BJ (cell line): ENCODE results near the gene PSMD4. TPM values are rescaled to one million over a fixed set of nuclear protein-coding genes. Genes with fewer than 3 reads are reported as not detected.

Experiments used
- CTCF ChIA-PET: fragments of 350-600 bp; formaldehyde crosslinking; extraction: SDS; loops from one replicate; lab custom pipeline; 2021; ENCODE audit warnings: antibody characterized with exemption, inconsistent platforms; lab: Yijun Ruan, JAX
- POLR2A ChIA-PET: fragments of 300-600 bp; sonication (Branson Sonifier 250); formaldehyde crosslinking; extraction: SDS; loops from one replicate; lab custom pipeline; 2021; ENCODE audit warnings: antibody characterized with exemption; lab: Charles Lee
- DNase-seq: peaks from one replicate; pipeline ENCODE4 v3.0.0-alpha.2; 2011; ENCODE audit warnings: low read depth
- H3K27me3 ChIP-seq: 2 replicates; pipeline ENCODE4 v1.6.0; 2011; ENCODE audit warnings: low read length; ENCODE audit not compliant: control insufficient read depth, insufficient read depth
- H3K36me3 ChIP-seq: 2 replicates; pipeline ENCODE4 v1.5.1; 2011; ENCODE audit warnings: low read length; ENCODE audit not compliant: control insufficient read depth, insufficient read depth
- H3K4me3 ChIP-seq: 2 replicates; pipeline ENCODE4 v1.5.1; 2011; ENCODE audit warnings: low read depth, mild to moderate bottlenecking, control low read depth, low read length
- CTCF ChIP-seq: IDR thresholded peaks from 2 replicates; pipeline ENCODE4 v1.5.1; 2011; ENCODE audit warnings: low read depth, mild to moderate bottlenecking, control low read depth, inconsistent platforms, low read length, moderate library complexity; ENCODE audit not compliant: insufficient read depth
- polyA plus RNA-seq: library from polyadenylated mRNA; depleted of rRNA; stranded (reverse); fragments of >200 nt; gene quantifications from 2 replicates; pipeline ENCODE4 v1.2.3, GENCODE V29; 2011; rRNA removed
- small RNA-seq: library from RNA; depleted of rRNA; stranded (forward); fragments of <200 nt; gene quantifications from one replicate; pipeline ENCODE3, GENCODE V24; 2012; ENCODE audit warnings: low replicate concordance, low read depth; ENCODE audit not compliant: insufficient read length

The PSMD4 gene
- polyA plus RNA-seq, 1 experiment, result 255 TPM

DNA sequence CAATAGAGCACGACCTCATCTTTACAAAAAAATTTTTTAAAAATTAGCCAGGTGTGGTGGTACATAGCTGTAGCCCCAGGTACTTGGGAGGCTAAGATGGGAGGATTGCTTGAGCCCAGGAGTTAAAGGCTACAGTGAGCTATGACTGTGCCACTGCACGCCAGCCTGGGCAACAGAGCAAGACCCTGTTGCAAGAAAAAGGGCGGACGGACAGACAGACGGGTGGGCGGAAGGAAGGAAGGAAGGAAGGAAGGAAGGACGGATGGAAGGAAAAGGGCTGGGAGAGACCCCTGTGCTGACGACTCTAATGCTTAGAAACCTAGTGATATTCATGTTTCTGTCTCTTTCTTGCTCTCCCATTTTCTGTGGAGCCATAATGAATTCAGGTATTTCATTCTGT lies 58.3 kb downstream of the PSMD4 start:
- no peak for DNase-seq
- Histone ChIP-seq H3K27me3 (no peaks in the 10 kb centered on the region), H3K4me3 (no peak overlapping the region), H3K36me3 (peaks cover 14% of the 10 kb centered on the region)
- TF ChIP-seq CTCF, result no peak
- ChIA-PET POLR2A (no interaction called here), CTCF (interaction anchor here (0.6 to 5.9 kb wide), 5 partner anchors 12 to 422 kb away, joined by 3 to 44 read pairs (median 6); no protein-coding TSS in a partner anchor)

GRCh38 chr1:151313501-151313900 lies 59.0 kb downstream of the PSMD4 start:
- DNase-seq, result no peak
- no peaks in the 10 kb centered on the region for H3K27me3 ChIP-seq
- ChIA-PET CTCF (interaction anchor here (0.8 to 5.9 kb wide), 6 partner anchors 11 to 125 kb away, joined by 3 to 44 read pairs (median 5); no protein-coding TSS in a partner anchor), POLR2A (interaction anchor here (0.7 kb wide), 1 partner anchor 14 kb away, joined by 3 read pairs; the partner anchor contains the start of gene PI4KB)
- H3K4me3 ChIP-seq, result no peak overlapping the region
- TF ChIP-seq CTCF, result no peak
- peaks cover 10% of the 10 kb centered on the region for H3K36me3 ChIP-seq

- no peaks in the 10 kb centered on the region for H3K27me3 ChIP-seq
- peak; percentile 54 for DNase-seq
- no peak for TF ChIP-seq CTCF
- ChIA-PET CTCF (interaction anchor here (0.8 to 5.9 kb wide), 7 partner anchors 11 to 124 kb away, joined by 3 to 44 read pairs (median 4); no protein-coding TSS in a partner anchor), POLR2A (interaction anchor here (0.6 to 0.7 kb wide), 2 partner anchors 12 to 13 kb away, joined by 3 read pairs; partner anchors contain the start of gene PI4KB)
- no peak overlapping the region for H3K4me3 ChIP-seq
- peaks cover 10% of the 10 kb centered on the region for H3K36me3 ChIP-seq
Observed at GRCh38 chr1:151314137-151314875, 59.8 kb downstream of the PSMD4 start.

DNA sequence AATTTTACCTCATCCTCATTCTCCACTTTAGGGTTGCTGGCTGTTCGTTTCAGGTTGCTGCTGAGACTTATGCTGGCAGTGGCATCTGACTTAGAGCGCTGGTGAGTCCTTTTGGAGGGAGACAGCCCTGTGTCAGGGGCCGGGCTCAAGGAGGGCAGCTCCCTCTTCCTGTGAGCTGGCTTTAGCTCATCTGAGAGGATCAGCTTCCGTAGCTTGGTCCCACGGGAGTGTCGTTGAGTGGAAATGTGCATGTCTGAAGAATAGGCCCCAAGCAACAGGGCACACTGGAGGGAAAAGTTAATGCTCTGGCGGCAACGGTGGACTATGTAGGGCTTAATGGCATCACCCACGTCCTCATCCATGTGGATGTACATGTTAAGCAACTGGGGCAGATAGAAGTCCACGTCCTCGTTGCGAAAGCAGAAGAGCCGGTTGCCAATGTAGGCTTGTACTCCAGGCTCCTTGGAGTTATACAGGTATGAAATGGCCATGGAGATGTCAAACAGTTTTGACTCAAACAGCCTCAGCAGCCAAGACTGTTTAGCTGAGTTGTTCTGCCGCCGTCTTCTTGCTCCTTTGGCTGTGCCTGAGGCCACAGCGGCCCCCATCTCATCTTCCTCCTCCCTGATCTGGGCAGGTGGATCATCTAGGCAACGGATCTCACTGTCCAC lies 61.2 kb downstream of the PSMD4 start:
- CTCF ChIA-PET, result interaction anchor here (1.7 kb wide), 1 partner anchor 257 kb away, joined by 3 read pairs; the partner anchor contains the start of gene CDC42SE1
- H3K4me3 ChIP-seq, result no peak overlapping the region
- DNase-seq, result no peak
- H3K27me3 ChIP-seq, result no peaks in the 10 kb centered on the region
- no peak for TF ChIP-seq CTCF
- POLR2A ChIA-PET, result no interaction called here
- peaks cover 15% of the 10 kb centered on the region for H3K36me3 ChIP-seq

Small RNAs within 50 kb of the gene (small RNA-seq; reads per million reads assigned to genes)
- not detected for gene RN7SL444P

Other genes with a start within 250 kb of the PSMD4 start
- gene MINDY1, start 247.8 kb upstream of the PSMD4 start, polyA plus RNA-seq, result 9.7 and 13.0 TPM in 2 replicates
- 16.2 and 17.0 TPM in 2 replicates for gene PRUNE1, start 246.3 kb upstream of the PSMD4 start, polyA plus RNA-seq
- 0.18 and 0.31 TPM in 2 replicates for gene BNIPL, start 218.1 kb upstream of the PSMD4 start, polyA plus RNA-seq
- gene C1orf56, start 207.0 kb upstream of the PSMD4 start, polyA plus RNA-seq, result 1.6 and 2.0 TPM in 2 replicates
- 59.3 and 60.4 TPM in 2 replicates for gene CDC42SE1, start 195.1 kb upstream of the PSMD4 start, polyA plus RNA-seq
- gene MLLT11, start 194.3 kb upstream of the PSMD4 start, polyA plus RNA-seq, result 4.1 and 6.5 TPM in 2 replicates
- gene GABPB2, start 184.0 kb upstream of the PSMD4 start, polyA plus RNA-seq, result 16.2 and 16.7 TPM in 2 replicates
- gene SEMA6C, start 108.1 kb upstream of the PSMD4 start, polyA plus RNA-seq, result 1.5 and 1.8 TPM in 2 replicates
- gene TNFAIP8L2, start 98.1 kb upstream of the PSMD4 start, polyA plus RNA-seq, result not detected in 2 replicates
- gene LYSMD1, start 88.8 kb upstream of the PSMD4 start, polyA plus RNA-seq, result 8.5 and 10.2 TPM in 2 replicates
- gene SCNM1, start 88.6 kb upstream of the PSMD4 start, polyA plus RNA-seq, result 27.4 and 29.7 TPM in 2 replicates
- gene TMOD4, start 78.8 kb upstream of the PSMD4 start, polyA plus RNA-seq, result 0.16 and 0.18 TPM in 2 replicates
- gene VPS72, start 64.5 kb upstream of the PSMD4 start, polyA plus RNA-seq, result 60.4 and 71.0 TPM in 2 replicates
- 138 and 171 TPM in 2 replicates for gene PIP5K1A, start 56.2 kb upstream of the PSMD4 start, polyA plus RNA-seq
- gene ZNF687, start 27.6 kb downstream of the PSMD4 start, polyA plus RNA-seq, result 12.5 and 19.8 TPM in 2 replicates
- 71.5 and 98.2 TPM in 2 replicates for gene PI4KB, start 72.7 kb downstream of the PSMD4 start, polyA plus RNA-seq
- 25.5 and 29.9 TPM in 2 replicates for gene RFX5, start 92.5 kb downstream of the PSMD4 start, polyA plus RNA-seq
- 27.9 and 47.9 TPM in 2 replicates for gene SELENBP1, start 118.0 kb downstream of the PSMD4 start, polyA plus RNA-seq
- 467 and 468 TPM in 2 replicates for gene PSMB4, start 144.8 kb downstream of the PSMD4 start, polyA plus RNA-seq
- 37.1 and 39.8 TPM in 2 replicates for gene POGZ, start 204.8 kb downstream of the PSMD4 start, polyA plus RNA-seq